ENCODE results near the gene BTF3L4.
"Not testable (repeated sequence)": the region's sequence is repeated elsewhere in the genome, so short reads cannot be mapped to it uniquely, and the experiment has no call there.

BTF3L4 gene

DNA sequence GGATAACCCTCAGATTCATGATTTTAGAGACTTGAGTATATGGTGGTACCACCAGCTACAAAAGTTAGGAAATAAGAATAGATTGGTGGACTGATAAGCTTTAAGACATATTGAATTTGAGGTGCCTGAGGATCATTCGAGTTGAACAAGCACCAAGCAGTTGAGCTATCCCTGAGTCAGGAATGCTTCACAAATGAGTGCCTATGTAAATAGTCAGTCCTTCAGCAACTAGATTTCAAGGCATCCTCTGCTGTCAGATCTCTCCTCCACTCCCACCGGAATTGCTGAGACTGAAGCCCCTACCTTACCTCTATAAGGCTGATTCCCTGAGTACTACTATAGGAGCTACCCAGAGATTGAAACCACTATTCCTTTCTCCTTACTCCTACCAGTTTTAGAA is 7.1 kb downstream of the BTF3L4 start:
- peaks cover 76% of the 10 kb centered on the region for H3K79me2 ChIP-seq (ENCODE audit: low read length)
- H3F3A ChIP-seq (ENCODE audit: insufficient read depth, low read length): no peaks in the 10 kb centered on the region
- no peak overlapping the region for H3K27ac ChIP-seq (ENCODE audit: low read length)
- TF ChIP-seq, protein P1, sequence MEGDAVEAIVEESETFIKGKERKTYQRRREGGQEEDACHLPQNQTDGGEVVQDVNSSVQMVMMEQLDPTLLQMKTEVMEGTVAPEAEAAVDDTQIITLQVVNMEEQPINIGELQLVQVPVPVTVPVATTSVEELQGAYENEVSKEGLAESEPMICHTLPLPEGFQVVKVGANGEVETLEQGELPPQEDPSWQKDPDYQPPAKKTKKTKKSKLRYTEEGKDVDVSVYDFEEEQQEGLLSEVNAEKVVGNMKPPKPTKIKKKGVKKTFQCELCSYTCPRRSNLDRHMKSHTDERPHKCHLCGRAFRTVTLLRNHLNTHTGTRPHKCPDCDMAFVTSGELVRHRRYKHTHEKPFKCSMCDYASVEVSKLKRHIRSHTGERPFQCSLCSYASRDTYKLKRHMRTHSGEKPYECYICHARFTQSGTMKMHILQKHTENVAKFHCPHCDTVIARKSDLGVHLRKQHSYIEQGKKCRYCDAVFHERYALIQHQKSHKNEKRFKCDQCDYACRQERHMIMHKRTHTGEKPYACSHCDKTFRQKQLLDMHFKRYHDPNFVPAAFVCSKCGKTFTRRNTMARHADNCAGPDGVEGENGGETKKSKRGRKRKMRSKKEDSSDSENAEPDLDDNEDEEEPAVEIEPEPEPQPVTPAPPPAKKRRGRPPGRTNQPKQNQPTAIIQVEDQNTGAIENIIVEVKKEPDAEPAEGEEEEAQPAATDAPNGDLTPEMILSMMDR (IDR thresholded peaks at IDR 0.05; ENCODE audit: low read length): no peak
- no peak for TF ChIP-seq EZH2 (optimal IDR thresholded peaks at IDR 0.05; ENCODE audit: low read depth, low read length)
- no peak for TF ChIP-seq EZH2phosphoT487 (IDR thresholded peaks at IDR 0.05; ENCODE audit: low read length)
- H3K36me3 ChIP-seq (replicated peaks; ENCODE audit: insufficient read depth, low read length): no peaks in the 10 kb centered on the region; the same call in 1 of the 2 replicates
- no peak overlapping the region for H3K4me2 ChIP-seq (ENCODE audit: low read depth, low read length)
- H2AFZ ChIP-seq (ENCODE audit: low read length): no peak overlapping the region
- H3K27me3 ChIP-seq (replicated peaks; ENCODE audit: insufficient read depth, low read length): no peaks in the 10 kb centered on the region
- H4K20me1 ChIP-seq (ENCODE audit: insufficient read depth, low read length): peaks cover 4% of the 10 kb centered on the region; the same call in 1 of the 2 replicates
- H3K9me3 ChIP-seq (replicated peaks; ENCODE audit: insufficient read depth, low read length): no peaks in the 10 kb centered on the region
- H3K9me2 ChIP-seq (replicated peaks; ENCODE audit: insufficient read depth, low read length): no peaks in the 10 kb centered on the region
- peaks cover 2% of the 10 kb centered on the region; the same call in 1 of the 2 replicates for H3K4me1 ChIP-seq (ENCODE audit: low read length)
- no peak overlapping the region for H3K4me3 ChIP-seq (ENCODE audit: low read length)
- no peak overlapping the region for H3K9ac ChIP-seq (ENCODE audit: low read length)
- DNase-seq: no peak

GRCh38 chr1:52070704-52071103 is 14.6 kb downstream of the BTF3L4 start:
- no peak for DNase-seq
- Histone ChIP-seq H3K4me3 (ENCODE audit: low read length) (no peak overlapping the region), H3K9me3 (replicated peaks; ENCODE audit: insufficient read depth, low read length) (no peaks in the 10 kb centered on the region), H4K20me1 (ENCODE audit: insufficient read depth, low read length) (peaks cover 3% of the 10 kb centered on the region; the same call in 1 of the 2 replicates), H3K27ac (ENCODE audit: low read length) (no peak overlapping the region), H3K4me1 (ENCODE audit: low read length) (no peaks in the 10 kb centered on the region), H3K79me2 (ENCODE audit: low read length) (peaks cover 74% of the 10 kb centered on the region), H3K9me2 (replicated peaks; ENCODE audit: insufficient read depth, low read length) (no peaks in the 10 kb centered on the region), H3F3A (ENCODE audit: insufficient read depth, low read length) (no peaks in the 10 kb centered on the region), H2AFZ (ENCODE audit: low read length) (no peak overlapping the region), H3K27me3 (replicated peaks; ENCODE audit: insufficient read depth, low read length) (no peaks in the 10 kb centered on the region), H3K4me2 (ENCODE audit: low read depth, low read length) (no peak overlapping the region), H3K36me3 (replicated peaks; ENCODE audit: insufficient read depth, low read length) (peaks cover 4% of the 10 kb centered on the region; the same call in 1 of the 2 replicates), H3K9ac (ENCODE audit: low read length) (no peak overlapping the region)
- TF ChIP-seq EZH2phosphoT487 (IDR thresholded peaks at IDR 0.05; ENCODE audit: low read length): no peak
- TF ChIP-seq EZH2 (optimal IDR thresholded peaks at IDR 0.05; ENCODE audit: low read depth, low read length): no peak

DNA sequence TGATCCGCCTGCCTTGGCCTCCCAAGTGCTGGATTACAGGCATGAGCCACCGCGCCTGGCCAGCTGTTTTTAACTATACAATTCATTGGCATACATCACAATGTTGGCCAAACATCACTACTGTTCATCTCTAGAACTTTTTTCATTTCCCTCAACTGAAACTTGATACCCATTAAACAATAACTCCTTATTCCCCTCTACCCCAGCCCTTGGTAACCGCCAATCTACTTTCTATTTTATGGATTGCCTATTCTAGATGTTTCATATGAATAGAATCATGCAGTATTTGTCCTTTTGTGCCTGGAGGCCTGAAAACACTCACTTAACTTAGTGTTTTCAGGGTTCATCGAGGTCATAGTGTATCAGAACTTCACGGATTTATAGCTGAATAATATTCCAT is 16.2 kb downstream of the BTF3L4 start:
- Histone ChIP-seq H3K9me3 (replicated peaks; ENCODE audit: insufficient read depth, low read length) (no peaks in the 10 kb centered on the region), H4K20me1 (ENCODE audit: insufficient read depth, low read length) (peaks cover 3% of the 10 kb centered on the region; the same call in 1 of the 2 replicates), H3K4me3 (ENCODE audit: low read length) (no peak overlapping the region), H3K27me3 (replicated peaks; ENCODE audit: insufficient read depth, low read length) (no peaks in the 10 kb centered on the region), H2AFZ (ENCODE audit: low read length) (no peak overlapping the region), H3K4me2 (ENCODE audit: low read depth, low read length) (no peak overlapping the region), H3F3A (ENCODE audit: insufficient read depth, low read length) (no peaks in the 10 kb centered on the region), H3K27ac (ENCODE audit: low read length) (no peak overlapping the region), H3K79me2 (ENCODE audit: low read length) (peaks cover 77% of the 10 kb centered on the region), H3K9me2 (replicated peaks; ENCODE audit: insufficient read depth, low read length) (no peaks in the 10 kb centered on the region), H3K36me3 (replicated peaks; ENCODE audit: insufficient read depth, low read length) (peaks cover 4% of the 10 kb centered on the region; the same call in 1 of the 2 replicates), H3K4me1 (ENCODE audit: low read length) (no peaks in the 10 kb centered on the region), H3K9ac (ENCODE audit: low read length) (no peak overlapping the region)
- no peak for TF ChIP-seq EZH2 (optimal IDR thresholded peaks at IDR 0.05; ENCODE audit: low read depth, low read length)
- TF ChIP-seq, protein P1 (IDR thresholded peaks at IDR 0.05; ENCODE audit: low read length): no peak
- no peak for TF ChIP-seq EZH2phosphoT487 (IDR thresholded peaks at IDR 0.05; ENCODE audit: low read length)
- no peak for DNase-seq

GRCh38 chr1:52077277-52077676 is 21.2 kb downstream of the BTF3L4 start:
- H3F3A ChIP-seq (ENCODE audit: insufficient read depth, low read length); H3K4me1 ChIP-seq (ENCODE audit: low read length); H3K4me3 ChIP-seq (ENCODE audit: low read length); H4K20me1 ChIP-seq (ENCODE audit: insufficient read depth, low read length); H3K27ac ChIP-seq (ENCODE audit: low read length); H3K4me2 ChIP-seq (ENCODE audit: low read depth, low read length); H3K9me2 ChIP-seq (replicated peaks; ENCODE audit: insufficient read depth, low read length); H3K36me3 ChIP-seq (replicated peaks; ENCODE audit: insufficient read depth, low read length); H3K9ac ChIP-seq (ENCODE audit: low read length); H3K27me3 ChIP-seq (replicated peaks; ENCODE audit: insufficient read depth, low read length); DNase-seq; H2AFZ ChIP-seq (ENCODE audit: low read length); H3K9me3 ChIP-seq (replicated peaks; ENCODE audit: insufficient read depth, low read length): not testable (repeated sequence)
- peaks cover 50% of the 10 kb centered on the region for H3K79me2 ChIP-seq (ENCODE audit: low read length)

Data from MM.1S (cell line).